ENCODE results near the gene GPC6.

The GPC6 gene

GRCh38 chr13:93776936-93777335 is 550.3 kb downstream of the GPC6 start:
- WGBS (ENCODE audit: insufficient coverage, insufficient read length), result no CpG with 5 or more reads among the region's 5 CpGs
- DNase-seq (ENCODE audit: low read depth, low spot score), result no peak

GRCh38 chr13:93777504-93777903 is 550.9 kb downstream of the GPC6 start:
- Histone ChIP-seq H3K4me3 (ENCODE audit: low read length) (no peak overlapping the region), H3K9me3 (ENCODE audit: control insufficient read depth, insufficient read depth, low read length) (no peaks in the 10 kb centered on the region), H3K4me1 (ENCODE audit: control insufficient read depth, insufficient read depth, low read length) (no peaks in the 10 kb centered on the region), H3K36me3 (ENCODE audit: control insufficient read depth, insufficient read depth, low read length) (no peaks in the 10 kb centered on the region), H3K27ac (ENCODE audit: low read length) (no peak overlapping the region), H3K27me3 (ENCODE audit: control insufficient read depth, insufficient read depth, low read length) (no peaks in the 10 kb centered on the region)
- no peak for DNase-seq (ENCODE audit: low read depth, low spot score)
- WGBS (ENCODE audit: insufficient coverage, insufficient read length), result no CpG with 5 or more reads among the region's 2 CpGs

More at GRCh38 chr13:93776936-93777335, 550.3 kb downstream of the GPC6 start:
- H3K27ac ChIP-seq (ENCODE audit: low read length), result no peak overlapping the region
- no peaks in the 10 kb centered on the region for H3K27me3 ChIP-seq (ENCODE audit: control insufficient read depth, insufficient read depth, low read length)
- H3K36me3 ChIP-seq (ENCODE audit: control insufficient read depth, insufficient read depth, low read length), result no peaks in the 10 kb centered on the region
- no peaks in the 10 kb centered on the region for H3K9me3 ChIP-seq (ENCODE audit: control insufficient read depth, insufficient read depth, low read length)
- no peaks in the 10 kb centered on the region for H3K4me1 ChIP-seq (ENCODE audit: control insufficient read depth, insufficient read depth, low read length)
- H3K4me3 ChIP-seq (ENCODE audit: low read length), result no peak overlapping the region

GRCh38 chr13:93778548-93778947 is 551.9 kb downstream of the GPC6 start:
- DNase-seq (ENCODE audit: low read depth, low spot score), result no peak
- no peaks in the 10 kb centered on the region for H3K27me3 ChIP-seq (ENCODE audit: control insufficient read depth, insufficient read depth, low read length)
- H3K4me1 ChIP-seq (ENCODE audit: control insufficient read depth, insufficient read depth, low read length), result no peaks in the 10 kb centered on the region
- H3K36me3 ChIP-seq (ENCODE audit: control insufficient read depth, insufficient read depth, low read length), result no peaks in the 10 kb centered on the region
- no CpG with 5 or more reads among the region's 1 CpG for WGBS (ENCODE audit: insufficient coverage, insufficient read length)
- no peaks in the 10 kb centered on the region for H3K9me3 ChIP-seq (ENCODE audit: control insufficient read depth, insufficient read depth, low read length)
- H3K4me3 ChIP-seq (ENCODE audit: low read length), result no peak overlapping the region
- no peak overlapping the region for H3K27ac ChIP-seq (ENCODE audit: low read length)

- no peaks in the 10 kb centered on the region for H3K27me3 ChIP-seq (ENCODE audit: control insufficient read depth, insufficient read depth, low read length)
- no peak overlapping the region for H3K4me3 ChIP-seq (ENCODE audit: low read length)
- no peak for DNase-seq (ENCODE audit: low read depth, low spot score)
- WGBS (ENCODE audit: insufficient coverage, insufficient read length), result no CpG with 5 or more reads among the region's 1 CpG
- H3K36me3 ChIP-seq (ENCODE audit: control insufficient read depth, insufficient read depth, low read length), result no peaks in the 10 kb centered on the region
- no peaks in the 10 kb centered on the region for H3K9me3 ChIP-seq (ENCODE audit: control insufficient read depth, insufficient read depth, low read length)
- no peak overlapping the region for H3K27ac ChIP-seq (ENCODE audit: low read length)
- H3K4me1 ChIP-seq (ENCODE audit: control insufficient read depth, insufficient read depth, low read length), result no peaks in the 10 kb centered on the region
Observed at GRCh38 chr13:93784191-93784590, 557.6 kb downstream of the GPC6 start.

GRCh38 chr13:93786846-93787489 is 560.4 kb downstream of the GPC6 start:
- no CpG with 5 or more reads among the region's 4 CpGs for WGBS (ENCODE audit: insufficient coverage, insufficient read length)

GRCh38 chr13:93788456-93788855 is 561.8 kb downstream of the GPC6 start:
- Histone ChIP-seq H3K4me3 (ENCODE audit: low read length) (no peak overlapping the region), H3K27me3 (ENCODE audit: control insufficient read depth, insufficient read depth, low read length) (no peaks in the 10 kb centered on the region), H3K4me1 (ENCODE audit: control insufficient read depth, insufficient read depth, low read length) (no peaks in the 10 kb centered on the region), H3K27ac (ENCODE audit: low read length) (no peak overlapping the region), H3K9me3 (ENCODE audit: control insufficient read depth, insufficient read depth, low read length) (no peaks in the 10 kb centered on the region), H3K36me3 (ENCODE audit: control insufficient read depth, insufficient read depth, low read length) (no peaks in the 10 kb centered on the region)
- no peak for DNase-seq (ENCODE audit: low read depth, low spot score)
- WGBS (ENCODE audit: insufficient coverage, insufficient read length), result no CpG with 5 or more reads among the region's 2 CpGs

More at GRCh38 chr13:93786846-93787489, 560.4 kb downstream of the GPC6 start:
- DNase-seq (ENCODE audit: low read depth, low spot score), result no peak
- no peaks in the 10 kb centered on the region for H3K4me1 ChIP-seq (ENCODE audit: control insufficient read depth, insufficient read depth, low read length)
- no peaks in the 10 kb centered on the region for H3K9me3 ChIP-seq (ENCODE audit: control insufficient read depth, insufficient read depth, low read length)
- no peaks in the 10 kb centered on the region for H3K27me3 ChIP-seq (ENCODE audit: control insufficient read depth, insufficient read depth, low read length)
- H3K4me3 ChIP-seq (ENCODE audit: low read length), result no peak overlapping the region
- no peaks in the 10 kb centered on the region for H3K36me3 ChIP-seq (ENCODE audit: control insufficient read depth, insufficient read depth, low read length)
- H3K27ac ChIP-seq (ENCODE audit: low read length), result no peak overlapping the region

- Histone ChIP-seq H3K27me3 (ENCODE audit: control insufficient read depth, insufficient read depth, low read length) (no peaks in the 10 kb centered on the region), H3K9me3 (ENCODE audit: control insufficient read depth, insufficient read depth, low read length) (no peaks in the 10 kb centered on the region), H3K4me1 (ENCODE audit: control insufficient read depth, insufficient read depth, low read length) (no peaks in the 10 kb centered on the region), H3K27ac (ENCODE audit: low read length) (no peak overlapping the region), H3K36me3 (ENCODE audit: control insufficient read depth, insufficient read depth, low read length) (no peaks in the 10 kb centered on the region), H3K4me3 (ENCODE audit: low read length) (no peak overlapping the region)
- DNase-seq (ENCODE audit: low read depth, low spot score), result no peak
- no CpG with 5 or more reads among the region's 2 CpGs for WGBS (ENCODE audit: insufficient coverage, insufficient read length)
Observed at GRCh38 chr13:93789058-93789457, 562.5 kb downstream of the GPC6 start.

GRCh38 chr13:93794197-93794885 is 567.7 kb downstream of the GPC6 start:
- H3K36me3 ChIP-seq (ENCODE audit: control insufficient read depth, insufficient read depth, low read length), result no peaks in the 10 kb centered on the region
- no CpG with 5 or more reads among the region's 3 CpGs for WGBS (ENCODE audit: insufficient coverage, insufficient read length)
- no peak overlapping the region for H3K27ac ChIP-seq (ENCODE audit: low read length)
- no peak for DNase-seq (ENCODE audit: low read depth, low spot score)
- H3K4me1 ChIP-seq (ENCODE audit: control insufficient read depth, insufficient read depth, low read length), result no peaks in the 10 kb centered on the region
- no peaks in the 10 kb centered on the region for H3K9me3 ChIP-seq (ENCODE audit: control insufficient read depth, insufficient read depth, low read length)
- no peaks in the 10 kb centered on the region for H3K27me3 ChIP-seq (ENCODE audit: control insufficient read depth, insufficient read depth, low read length)
- no peak overlapping the region for H3K4me3 ChIP-seq (ENCODE audit: low read length)

GRCh38 chr13:93797463-93797862 is 570.9 kb downstream of the GPC6 start:
- Histone ChIP-seq H3K4me3 (ENCODE audit: low read length) (no peak overlapping the region), H3K27me3 (ENCODE audit: control insufficient read depth, insufficient read depth, low read length) (no peaks in the 10 kb centered on the region), H3K36me3 (ENCODE audit: control insufficient read depth, insufficient read depth, low read length) (no peaks in the 10 kb centered on the region), H3K27ac (ENCODE audit: low read length) (no peak overlapping the region), H3K4me1 (ENCODE audit: control insufficient read depth, insufficient read depth, low read length) (no peaks in the 10 kb centered on the region), H3K9me3 (ENCODE audit: control insufficient read depth, insufficient read depth, low read length) (no peaks in the 10 kb centered on the region)
- no peak for DNase-seq (ENCODE audit: low read depth, low spot score)
- no CpG with 5 or more reads among the region's 2 CpGs for WGBS (ENCODE audit: insufficient coverage, insufficient read length)

- Histone ChIP-seq H3K36me3 (ENCODE audit: control insufficient read depth, insufficient read depth, low read length) (no peaks in the 10 kb centered on the region), H3K27ac (ENCODE audit: low read length) (no peak overlapping the region), H3K4me1 (ENCODE audit: control insufficient read depth, insufficient read depth, low read length) (no peaks in the 10 kb centered on the region), H3K9me3 (ENCODE audit: control insufficient read depth, insufficient read depth, low read length) (no peaks in the 10 kb centered on the region), H3K4me3 (ENCODE audit: low read length) (no peak overlapping the region), H3K27me3 (ENCODE audit: control insufficient read depth, insufficient read depth, low read length) (no peaks in the 10 kb centered on the region)
- no CpG with 5 or more reads among the region's 3 CpGs for WGBS (ENCODE audit: insufficient coverage, insufficient read length)
- DNase-seq (ENCODE audit: low read depth, low spot score), result no peak
Observed at GRCh38 chr13:93800342-93800741, 573.7 kb downstream of the GPC6 start.

- no peak overlapping the region for H3K4me3 ChIP-seq (ENCODE audit: low read length)
- no peak for DNase-seq (ENCODE audit: low read depth, low spot score)
- no peaks in the 10 kb centered on the region for H3K9me3 ChIP-seq (ENCODE audit: control insufficient read depth, insufficient read depth, low read length)
- H3K27ac ChIP-seq (ENCODE audit: low read length), result no peak overlapping the region
- no CpG with 5 or more reads among the region's 2 CpGs for WGBS (ENCODE audit: insufficient coverage, insufficient read length)
- no peaks in the 10 kb centered on the region for H3K27me3 ChIP-seq (ENCODE audit: control insufficient read depth, insufficient read depth, low read length)
- H3K4me1 ChIP-seq (ENCODE audit: control insufficient read depth, insufficient read depth, low read length), result peaks cover 5% of the 10 kb centered on the region; the same call in 1 of the 2 replicates
- H3K36me3 ChIP-seq (ENCODE audit: control insufficient read depth, insufficient read depth, low read length), result no peaks in the 10 kb centered on the region
Observed at GRCh38 chr13:93805736-93806135, 579.1 kb downstream of the GPC6 start.

Data from iPS DF 6.9 (cell line).